HepG2 (cell line): ENCODE results near the gene GBGT1. TPM values are rescaled to one million over a fixed set of nuclear protein-coding genes. Genes with fewer than 3 reads are reported as not detected.

Source experiments
- AGO1 ChIP-seq: fragments of 200-400 bp; formaldehyde crosslinking; IDR thresholded peaks from 2 replicates; pipeline ENCODE4 v1.6.1; 2017; ENCODE audit warnings: mild to moderate bottlenecking, low read depth, low read length, moderate library complexity; ENCODE audit not compliant: poor library complexity, severe bottlenecking
- ATF4 ChIP-seq, 2 experiments: fragments of 450-650 bp in 1 of 2; sonication (generic) in 1 of 2; formaldehyde crosslinking; IDR thresholded peaks; 2 replicates each; pipeline versions ENCODE4 v1.5.0 to v1.8.0; 2020 to 2022; ENCODE audit warnings: mild to moderate bottlenecking in 1 of 2, missing genetic modification reagents in 1 of 2
- IKZF4 ChIP-seq: sonication (generic); formaldehyde crosslinking; IDR thresholded peaks from 2 replicates; pipeline ENCODE4 v1.5.1; 2020; ENCODE audit warnings: borderline replicate concordance, mild to moderate bottlenecking, low read depth, missing genetic modification reagents; ENCODE audit errors: not compliant biosample characterization
- SIN3A ChIP-seq: IDR thresholded peaks from 2 replicates; pipeline ENCODE4 v1.6.1; 2011; ENCODE audit warnings: low read depth, mild to moderate bottlenecking, control low read depth, low read length, borderline replicate concordance
- THYN1 ChIP-seq: sonication (generic); formaldehyde crosslinking; IDR thresholded peaks from 2 replicates; pipeline ENCODE4 v1.8.1; 2023; ENCODE audit warnings: low read depth, mild to moderate bottlenecking, moderate library complexity, missing genetic modification reagents, borderline replicate concordance
- ZNF777 ChIP-seq: sonication (generic); formaldehyde crosslinking; IDR thresholded peaks from 2 replicates; pipeline ENCODE4 v1.4.0; 2020; ENCODE audit warnings: missing genetic modification reagents
- polyA plus RNA-seq, 8 experiments: library from polyadenylated mRNA; depleted of rRNA in 3 of 8; stranded (reverse) in 7 of 8; unstranded in 1 of 8; fragments of >200 nt; fragmentation: Illumina TruSeq in 4 of 8; extraction: Trizol in 4 of 8; gene quantifications; 2 replicates each; pipeline versions ENCODE4 v1.2.1 to v1.2.3, GENCODE V29; 2011 to 2016; ENCODE audit warnings: low read depth in 4 of 8, missing spikeins in 1 of 8, mixed read lengths in 1 of 8; ENCODE audit not compliant: insufficient read depth in 1 of 8
- total RNA-seq, 5 experiments: library from RNA; depleted of rRNA; stranded (reverse); fragments of >200 nt; fragmentation: Illumina TruSeq; extraction: Trizol; gene quantifications; 2 replicates each; pipeline ENCODE4 v1.2.3, GENCODE V29; 2016; ENCODE audit warnings: low read depth in 1 of 5
- TF ChIP-seq, protein P1 (sequence below): sonication (generic); formaldehyde crosslinking; IDR thresholded peaks from 2 replicates; pipeline ENCODE4 v1.4.0; 2020; ENCODE audit warnings: missing genetic modification reagents

The GBGT1 gene
- total and polyA plus RNA-seq, 2 of the 13 experiments (the other 11 are each of a cell fraction or from before 2014, with no cell fraction given) = not detected

- TF ChIP-seq ZNF777 (0 out of 2 replicates have a peak, but pooled peaks have one; percentile 5), THYN1 (CRISPR knock-in tag) (no peak), ATF4 (CRISPR knock-in tag; IDR thresholded peaks at IDR 0.05) (no peak), AGO1 (peak; percentile 27), SIN3A (0 out of 2 replicates have a peak, but pooled peaks have one; percentile 12), IKZF4 (CRISPR knock-in tag) (peak; percentile 4)
- TF ChIP-seq, protein P1, sequence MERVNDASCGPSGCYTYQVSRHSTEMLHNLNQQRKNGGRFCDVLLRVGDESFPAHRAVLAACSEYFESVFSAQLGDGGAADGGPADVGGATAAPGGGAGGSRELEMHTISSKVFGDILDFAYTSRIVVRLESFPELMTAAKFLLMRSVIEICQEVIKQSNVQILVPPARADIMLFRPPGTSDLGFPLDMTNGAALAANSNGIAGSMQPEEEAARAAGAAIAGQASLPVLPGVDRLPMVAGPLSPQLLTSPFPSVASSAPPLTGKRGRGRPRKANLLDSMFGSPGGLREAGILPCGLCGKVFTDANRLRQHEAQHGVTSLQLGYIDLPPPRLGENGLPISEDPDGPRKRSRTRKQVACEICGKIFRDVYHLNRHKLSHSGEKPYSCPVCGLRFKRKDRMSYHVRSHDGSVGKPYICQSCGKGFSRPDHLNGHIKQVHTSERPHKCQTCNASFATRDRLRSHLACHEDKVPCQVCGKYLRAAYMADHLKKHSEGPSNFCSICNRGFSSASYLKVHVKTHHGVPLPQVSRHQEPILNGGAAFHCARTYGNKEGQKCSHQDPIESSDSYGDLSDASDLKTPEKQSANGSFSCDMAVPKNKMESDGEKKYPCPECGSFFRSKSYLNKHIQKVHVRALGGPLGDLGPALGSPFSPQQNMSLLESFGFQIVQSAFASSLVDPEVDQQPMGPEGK (CRISPR knock-in tag) = 0 out of 2 replicates have a peak, but pooled peaks have one; percentile 18
Measured at GRCh38 chr9:133148199-133149129, 15.2 kb downstream of the GBGT1 start (continued).
